ACC112 (cell line): ENCODE data around the gene C1orf56.

ENCODE experiments used
- H2AFZ ChIP-seq: fragments of 200-600 bp; sonication (generic); one replicate; pipeline ENCODE4 v1.6.0; 2017; ENCODE audit warnings: antibody characterized with exemption, low read length; ENCODE audit not compliant: unreplicated experiment
- H3K27ac ChIP-seq: fragments of 200-600 bp; sonication (generic); 2 replicates; pipeline ENCODE4 v1.5.1; 2014; ENCODE audit warnings: low read depth, mild to moderate bottlenecking, antibody characterized with exemption, low read length, moderate library complexity
- H3K27me3 ChIP-seq: fragments of 200-600 bp; sonication (generic); 2 replicates; pipeline ENCODE4 v1.6.1; 2014; ENCODE audit warnings: mild to moderate bottlenecking, antibody characterized with exemption, low read length, moderate library complexity, mixed read lengths; ENCODE audit not compliant: insufficient read depth
- H3K36me3 ChIP-seq: fragments of 200-600 bp; sonication (generic); 2 replicates; pipeline ENCODE4 v1.6.1; 2016; ENCODE audit warnings: mild to moderate bottlenecking, antibody characterized with exemption, low read length, moderate library complexity, mixed read lengths; ENCODE audit not compliant: insufficient read depth
- H3K4me1 ChIP-seq: fragments of 200-600 bp; sonication (generic); one replicate; pipeline ENCODE4 v1.6.1; 2016; ENCODE audit warnings: low read length, mixed read lengths; ENCODE audit not compliant: insufficient read depth, unreplicated experiment, control insufficient read depth
- H3K4me3 ChIP-seq: fragments of 200-600 bp; sonication (generic); 2 replicates; pipeline ENCODE4 v1.5.1; 2014; ENCODE audit warnings: mild to moderate bottlenecking, low read depth, low read length
- H3K79me2 ChIP-seq: fragments of 200-600 bp; sonication (generic); one replicate; pipeline ENCODE4 v1.6.0; 2016; ENCODE audit warnings: low read length; ENCODE audit not compliant: control insufficient read depth, unreplicated experiment, insufficient read depth

Gene C1orf56

GRCh38 chr1:151006327-151007052 lies 41.1 kb upstream of the C1orf56 start, which contains the start of gene MINDY1:
TSS of gene MINDY1 (minus strand) at chr1:151006902. CDS start at chr1:151002617, 4,285 bp downstream.
- Histone ChIP-seq H3K4me1 (peaks cover 31% of the 10 kb centered on the region), H2AFZ (peak within 1 kb of the TSS; percentile 76), H3K36me3 (no peaks in the 10 kb centered on the region), H3K27me3 (no peaks in the 10 kb centered on the region), H3K79me2 (peaks cover 12% of the 10 kb centered on the region), H3K27ac (peak within 1 kb of the TSS; percentile 94), H3K4me3 (peak within 1 kb of the TSS; percentile 90)

GRCh38 chr1:151007853-151008243 lies 39.7 kb upstream of the C1orf56 start:
- Histone ChIP-seq H3K4me3 (peak overlapping the region; percentile 90), H3K27ac (peak overlapping the region; percentile 94), H3K4me1 (peaks cover 32% of the 10 kb centered on the region)

GRCh38 chr1:151008244-151009205 lies 39.0 kb upstream of the C1orf56 start, which contains the start of gene PRUNE1:
TSS of gene PRUNE1 (plus strand) at chr1:151008449. CDS start at chr1:151008633, 184 bp downstream.
- H3K79me2 ChIP-seq, result peaks cover 12% of the 10 kb centered on the region
- peaks cover 28% of the 10 kb centered on the region for H3K4me1 ChIP-seq
- H3K36me3 ChIP-seq, result no peaks in the 10 kb centered on the region
- peak within 1 kb of the TSS; percentile 98 for H2AFZ ChIP-seq
- peak within 1 kb of the TSS; percentile 94 for H3K27ac ChIP-seq
- peak within 1 kb of the TSS; percentile 90 for H3K4me3 ChIP-seq
- H3K27me3 ChIP-seq, result no peaks in the 10 kb centered on the region

More at GRCh38 chr1:151007853-151008243, 39.7 kb upstream of the C1orf56 start:
- H3K79me2 ChIP-seq, result peaks cover 12% of the 10 kb centered on the region
- no peaks in the 10 kb centered on the region for H3K36me3 ChIP-seq
- peak overlapping the region; percentile 76 for H2AFZ ChIP-seq
- no peaks in the 10 kb centered on the region for H3K27me3 ChIP-seq

- H3K27ac ChIP-seq, result peak overlapping the region; percentile 27; the same call in 1 of the 2 replicates
- H3K27me3 ChIP-seq, result no peaks in the 10 kb centered on the region
- H3K36me3 ChIP-seq, result no peaks in the 10 kb centered on the region
- peaks cover 28% of the 10 kb centered on the region for H3K4me1 ChIP-seq
- H3K4me3 ChIP-seq, result peak overlapping the region; percentile 90
- peak overlapping the region; percentile 98 for H2AFZ ChIP-seq
- H3K79me2 ChIP-seq, result peaks cover 12% of the 10 kb centered on the region
Observed at GRCh38 chr1:151009206-151009587, 38.4 kb upstream of the C1orf56 start.

- Histone ChIP-seq H2AFZ (peak overlapping the region; percentile 98), H3K36me3 (no peaks in the 10 kb centered on the region), H3K4me3 (peak overlapping the region; percentile 90), H3K4me1 (peaks cover 27% of the 10 kb centered on the region), H3K27ac (no peak overlapping the region), H3K27me3 (no peaks in the 10 kb centered on the region), H3K79me2 (peaks cover 12% of the 10 kb centered on the region)
Observed at GRCh38 chr1:151009674-151010345, 37.7 kb upstream of the C1orf56 start.

GRCh38 chr1:151010346-151010726 lies 37.2 kb upstream of the C1orf56 start:
- Histone ChIP-seq H2AFZ (no peak overlapping the region), H3K79me2 (peaks cover 12% of the 10 kb centered on the region), H3K36me3 (no peaks in the 10 kb centered on the region), H3K27ac (no peak overlapping the region), H3K27me3 (no peaks in the 10 kb centered on the region), H3K4me1 (peaks cover 24% of the 10 kb centered on the region), H3K4me3 (no peak overlapping the region)

GRCh38 chr1:151011154-151011850 lies 36.2 kb upstream of the C1orf56 start:
- peaks cover 24% of the 10 kb centered on the region for H3K4me1 ChIP-seq
- no peak overlapping the region for H3K27ac ChIP-seq

GRCh38 chr1:151012684-151013471 lies 34.7 kb upstream of the C1orf56 start:
- H3K36me3 ChIP-seq, result no peaks in the 10 kb centered on the region
- H3K4me3 ChIP-seq, result no peak overlapping the region
- no peak overlapping the region for H2AFZ ChIP-seq
- peaks cover 12% of the 10 kb centered on the region for H3K79me2 ChIP-seq
- no peak overlapping the region for H3K27ac ChIP-seq
- H3K4me1 ChIP-seq, result peaks cover 14% of the 10 kb centered on the region
- H3K27me3 ChIP-seq, result no peaks in the 10 kb centered on the region

More at GRCh38 chr1:151011154-151011850, 36.2 kb upstream of the C1orf56 start:
- no peaks in the 10 kb centered on the region for H3K27me3 ChIP-seq
- peak overlapping the region; percentile 21 for H2AFZ ChIP-seq
- no peaks in the 10 kb centered on the region for H3K36me3 ChIP-seq
- H3K4me3 ChIP-seq, result no peak overlapping the region
- H3K79me2 ChIP-seq, result peaks cover 12% of the 10 kb centered on the region

- Histone ChIP-seq H3K4me3 (no peak overlapping the region), H3K4me1 (peaks cover 13% of the 10 kb centered on the region), H3K27ac (no peak overlapping the region), H3K27me3 (no peaks in the 10 kb centered on the region), H3K36me3 (no peaks in the 10 kb centered on the region), H2AFZ (no peak overlapping the region), H3K79me2 (peaks cover 12% of the 10 kb centered on the region)
Observed at GRCh38 chr1:151013518-151013917, 34.0 kb upstream of the C1orf56 start.
